Activated CD8-positive, alpha-beta memory T cell treated with anti-CD3 and anti-CD28 coated beads, Interleukin-2, amount 50 U/mL, for 1 hour (primary cell): Measurements from ENCODE around the gene ANAPC13.
A peak's percentile ranks its signal among the peaks of the same experiment; 100 is the strongest.

ENCODE experiments used
- DNase-seq: peaks from one replicate; pipeline ENCODE4 v3.0.0-alpha.2; 2020; ENCODE audit errors: extremely low read depth

The ANAPC13 gene

GRCh38 chr3:134482622-134483021 lies 3.2 kb downstream of the ANAPC13 start:
- DNase-seq: no peak

- no peak for DNase-seq
Observed at GRCh38 chr3:134481166-134481565, 4.6 kb downstream of the ANAPC13 start.

GRCh38 chr3:134480546-134480945 lies 5.2 kb downstream of the ANAPC13 start:
- DNase-seq: no peak

- DNase-seq: no peak
Observed at GRCh38 chr3:134477938-134478337, 7.8 kb downstream of the ANAPC13 start.

GRCh38 chr3:134477002-134477401 lies 8.8 kb downstream of the ANAPC13 start:
- no peak for DNase-seq

- DNase-seq: no peak
Observed at GRCh38 chr3:134476306-134476705, 9.5 kb downstream of the ANAPC13 start.

GRCh38 chr3:134474956-134475355 lies 10.8 kb downstream of the ANAPC13 start:
- no peak for DNase-seq

- DNase-seq: peak; percentile 62
Observed at GRCh38 chr3:134473868-134474546, 11.8 kb downstream of the ANAPC13 start.

- DNase-seq: no peak
Observed at GRCh38 chr3:134472831-134473230, 13.0 kb downstream of the ANAPC13 start.

- DNase-seq: no peak
Observed at GRCh38 chr3:134471521-134472193, 14.1 kb downstream of the ANAPC13 start.

GRCh38 chr3:134468519-134468918 lies 17.3 kb downstream of the ANAPC13 start:
- DNase-seq: no peak

- DNase-seq: no peak
Observed at GRCh38 chr3:134466331-134466730, 19.5 kb downstream of the ANAPC13 start.

- DNase-seq: no peak
Observed at GRCh38 chr3:134464689-134465365, 21.0 kb downstream of the ANAPC13 start.

- DNase-seq: no peak
Observed at GRCh38 chr3:134464064-134464688, 21.6 kb downstream of the ANAPC13 start.

- DNase-seq: no peak
Observed at GRCh38 chr3:134463676-134464063, 22.1 kb downstream of the ANAPC13 start.

- no peak for DNase-seq
Observed at GRCh38 chr3:134462331-134462941, 23.3 kb downstream of the ANAPC13 start.

GRCh38 chr3:134460965-134461364 lies 24.8 kb downstream of the ANAPC13 start:
- no peak for DNase-seq

GRCh38 chr3:134459562-134459961 lies 26.2 kb downstream of the ANAPC13 start:
- no peak for DNase-seq

- no peak for DNase-seq
Observed at GRCh38 chr3:134458406-134458945, 27.3 kb downstream of the ANAPC13 start.

GRCh38 chr3:134457376-134458074 lies 28.3 kb downstream of the ANAPC13 start:
- DNase-seq: no peak

GRCh38 chr3:134453631-134454030 lies 32.2 kb downstream of the ANAPC13 start:
- no peak for DNase-seq
